Activated CD4-positive, alpha-beta memory T cell treated with anti-CD3 and anti-CD28 coated beads, Interleukin-2, amount 10 ng/mL, durations not matched to agents 7 days and 5 days (primary cell): ENCODE results near the gene LCNL1. TPM values are rescaled to one million over a fixed set of nuclear protein-coding genes. Genes with fewer than 3 reads are reported as not detected.
A peak's percentile ranks its signal among the peaks of the same experiment; 100 is the strongest.

Experiments
- CTCF ChIA-PET: fragments of 350-600 bp; sonication (Branson Sonifier 250); formaldehyde crosslinking; loops from one replicate; lab custom pipeline; 2021; ENCODE audit warnings: antibody characterized with exemption, inconsistent platforms; lab: Charles Lee
- POLR2A ChIA-PET: fragments of 350-600 bp; sonication (Branson Sonifier 250); formaldehyde crosslinking; loops from one replicate; lab custom pipeline; 2021; ENCODE audit warnings: antibody characterized with exemption; lab: Charles Lee
- DNase-seq: peaks from one replicate; pipeline ENCODE4 v3.0.0-alpha.2; 2020
- H3K27ac Mint-ChIP-seq: one replicate; pipeline ENCODE4 v1.8.0; 2021; ENCODE audit warnings: mild to moderate bottlenecking, mixed read lengths
- H3K27me3 Mint-ChIP-seq: one replicate; pipeline ENCODE4 v1.8.0; 2021; ENCODE audit warnings: mixed read lengths
- H3K36me3 Mint-ChIP-seq: one replicate; pipeline ENCODE4 v1.8.0; 2021; ENCODE audit warnings: low read depth, mixed read lengths
- H3K4me1 Mint-ChIP-seq: one replicate; pipeline ENCODE4 v1.8.0; 2021; ENCODE audit warnings: mixed read lengths
- H3K4me3 Mint-ChIP-seq: one replicate; pipeline ENCODE4 v1.8.0; 2021; ENCODE audit warnings: mild to moderate bottlenecking, mixed read lengths
- H3K9me3 Mint-ChIP-seq: one replicate; pipeline ENCODE4 v1.8.0; 2021; ENCODE audit warnings: mixed read lengths
- total RNA-seq, 2 experiments: library from RNA; stranded (reverse); gene quantifications; one replicate each; pipeline ENCODE4 v1.2.3, GENCODE V29; 2021

Gene LCNL1
- total RNA-seq, 2 experiments from 2014 or later, result 0.98 to 1.0 TPM

- Mint-ChIP-seq H3K36me3 (peaks cover 3% of the 10 kb centered on the region), H3K9me3 (no peaks in the 10 kb centered on the region), H3K4me1 (peaks cover 4% of the 10 kb centered on the region), H3K4me3 (no peak overlapping the region), H3K27me3 (peaks cover 30% of the 10 kb centered on the region), H3K27ac (no peak overlapping the region)
- no peak for DNase-seq
- CTCF ChIA-PET, result no interaction called here
- POLR2A ChIA-PET, result no interaction called here
Observed at GRCh38 chr9:136983656-136984314, 992 bp downstream of the LCNL1 start.

- CTCF ChIA-PET, result interaction anchor here (0.7 kb wide), 1 partner anchor 19 kb away, joined by 3 read pairs; no protein-coding TSS in a partner anchor
- peaks cover 3% of the 10 kb centered on the region for H3K36me3 Mint-ChIP-seq
Observed at GRCh38 chr9:136984464-136985026, 1.8 kb downstream of the LCNL1 start.

GRCh38 chr9:136985027-136985602 lies 2.3 kb downstream of the LCNL1 start:
- CTCF ChIA-PET, result interaction anchor here (0.7 kb wide), 1 partner anchor 19 kb away, joined by 3 read pairs; no protein-coding TSS in a partner anchor
- peaks cover 41% of the 10 kb centered on the region for H3K27me3 Mint-ChIP-seq

More at GRCh38 chr9:136984464-136985026, 1.8 kb downstream of the LCNL1 start:
- no peak for DNase-seq
- Mint-ChIP-seq H3K4me1 (peaks cover 4% of the 10 kb centered on the region), H3K27me3 (peaks cover 35% of the 10 kb centered on the region), H3K27ac (no peak overlapping the region), H3K9me3 (no peaks in the 10 kb centered on the region), H3K4me3 (no peak overlapping the region)
- POLR2A ChIA-PET, result interaction anchor here (1.7 kb wide), 1 partner anchor 11 kb away, joined by 5 read pairs; the partner anchor contains the start of gene CLIC3

GRCh38 chr9:136985853-136986252 lies 3.1 kb downstream of the LCNL1 start:
- POLR2A ChIA-PET, result interaction anchor here (1.1 to 1.7 kb wide), 3 partner anchors 10 to 41 kb away, joined by 3 to 5 read pairs (median 3); partner anchors contain the start of gene CLIC3
- Mint-ChIP-seq H3K4me1 (peaks cover 8% of the 10 kb centered on the region), H3K9me3 (no peaks in the 10 kb centered on the region), H3K27ac (no peak overlapping the region), H3K27me3 (peaks cover 46% of the 10 kb centered on the region), H3K36me3 (peaks cover 3% of the 10 kb centered on the region), H3K4me3 (no peak overlapping the region)
- DNase-seq, result no peak
- CTCF ChIA-PET, result no interaction called here

More at GRCh38 chr9:136985027-136985602, 2.3 kb downstream of the LCNL1 start:
- Mint-ChIP-seq H3K9me3 (no peaks in the 10 kb centered on the region), H3K4me3 (no peak overlapping the region), H3K27ac (no peak overlapping the region), H3K36me3 (peaks cover 3% of the 10 kb centered on the region), H3K4me1 (peaks cover 4% of the 10 kb centered on the region)
- POLR2A ChIA-PET, result interaction anchor here (1.7 kb wide), 1 partner anchor 11 kb away, joined by 5 read pairs; the partner anchor contains the start of gene CLIC3
- no peak for DNase-seq

GRCh38 chr9:136988872-136989271 lies 6.1 kb downstream of the LCNL1 start:
- Mint-ChIP-seq H3K36me3 (peaks cover 9% of the 10 kb centered on the region), H3K4me1 (peaks cover 22% of the 10 kb centered on the region), H3K27me3 (peaks cover 41% of the 10 kb centered on the region), H3K27ac (no peak overlapping the region), H3K9me3 (no peaks in the 10 kb centered on the region), H3K4me3 (no peak overlapping the region)
- POLR2A ChIA-PET, result interaction anchor here (0.6 to 1.4 kb wide), 3 partner anchors 11 to 98 kb away, joined by 3 read pairs; partner anchors contain the start of gene MAN1B1
- CTCF ChIA-PET, result interaction anchor here (0.8 to 1.7 kb wide), 3 partner anchors 14 to 79 kb away, joined by 3 to 8 read pairs (median 5); no protein-coding TSS in a partner anchor
- no peak for DNase-seq

- Mint-ChIP-seq H3K4me1 (peaks cover 24% of the 10 kb centered on the region), H3K27ac (peak overlapping the region; percentile 65), H3K9me3 (no peaks in the 10 kb centered on the region), H3K4me3 (peak overlapping the region; percentile 51), H3K27me3 (peaks cover 34% of the 10 kb centered on the region), H3K36me3 (peaks cover 10% of the 10 kb centered on the region)
- POLR2A ChIA-PET, result interaction anchor here (2.3 to 3.7 kb wide), 2 partner anchors 13 to 27 kb away, joined by 7 to 29 read pairs; partner anchors contain the start of gene PTGDS
- CTCF ChIA-PET, result interaction anchor here (0.6 kb wide), 1 partner anchor 112 kb away, joined by 4 read pairs; no protein-coding TSS in a partner anchor
- DNase-seq, result no peak
Observed at GRCh38 chr9:136990242-136990911, 7.6 kb downstream of the LCNL1 start.

GRCh38 chr9:136991993-136992818 lies 9.4 kb downstream of the LCNL1 start, which contains the start of gene PAXX:
Gene PAXX, plus strand, starts transcription at chr9:136992422. Its CDS starts 22 bp downstream, at chr9:136992444.
- Mint-ChIP-seq H3K36me3 (peaks cover 10% of the 10 kb centered on the region), H3K4me3 (peak within 1 kb of the TSS; percentile 78), H3K27me3 (peaks cover 27% of the 10 kb centered on the region), H3K4me1 (peaks cover 36% of the 10 kb centered on the region), H3K27ac (peak within 1 kb of the TSS; percentile 81), H3K9me3 (no peaks in the 10 kb centered on the region)
- ChIA-PET CTCF (interaction anchor here (0.6 to 2.9 kb wide), 15 partner anchors 14 to 290 kb away, joined by 3 to 17 read pairs (median 4); partner anchors contain the start of genes AJM1, NPDC1 and SAPCD2), POLR2A (interaction anchor here (0.6 to 3.7 kb wide), 24 partner anchors 8 to 264 kb away, joined by 3 to 29 read pairs (median 5); partner anchors contain the start of genes FBXW5, MAN1B1, PTGDS and SAPCD2)
- DNase-seq, result peak; percentile 95

- POLR2A ChIA-PET, result interaction anchor here (0.7 to 3.7 kb wide), 20 partner anchors 10 to 265 kb away, joined by 3 to 29 read pairs (median 6); partner anchors contain the start of genes MAN1B1, PTGDS, SAPCD2 and TRAF2
Observed at GRCh38 chr9:136992819-136993369, 10.1 kb downstream of the LCNL1 start.

GRCh38 chr9:136994180-136994887 lies 11.5 kb downstream of the LCNL1 start:
- ChIA-PET CTCF (interaction anchor here (2.9 kb wide), 1 partner anchor 35 kb away, joined by 17 read pairs; no protein-coding TSS in a partner anchor), POLR2A (interaction anchor here (1.1 to 3.7 kb wide), 3 partner anchors 17 to 107 kb away, joined by 4 to 29 read pairs (median 18); partner anchors contain the start of gene PTGDS)
- DNase-seq, result no peak
- Mint-ChIP-seq H3K4me1 (peaks cover 57% of the 10 kb centered on the region), H3K9me3 (no peaks in the 10 kb centered on the region), H3K4me3 (no peak overlapping the region), H3K27me3 (peaks cover 15% of the 10 kb centered on the region), H3K36me3 (peaks cover 13% of the 10 kb centered on the region), H3K27ac (no peak overlapping the region)

More at GRCh38 chr9:136992819-136993369, 10.1 kb downstream of the LCNL1 start:
- Mint-ChIP-seq H3K9me3 (no peaks in the 10 kb centered on the region), H3K27me3 (peaks cover 24% of the 10 kb centered on the region), H3K36me3 (peaks cover 12% of the 10 kb centered on the region), H3K4me1 (peaks cover 43% of the 10 kb centered on the region), H3K27ac (peak overlapping the region; percentile 77), H3K4me3 (peak overlapping the region; percentile 78)
- DNase-seq, result no peak
- CTCF ChIA-PET, result interaction anchor here (0.7 to 2.9 kb wide), 12 partner anchors 17 to 200 kb away, joined by 3 to 17 read pairs (median 5); partner anchors contain the start of genes AJM1, NPDC1 and SAPCD2

GRCh38 chr9:136994888-136995230 lies 12.1 kb downstream of the LCNL1 start:
- peaks cover 13% of the 10 kb centered on the region for H3K36me3 Mint-ChIP-seq
- H3K27me3 Mint-ChIP-seq, result peaks cover 11% of the 10 kb centered on the region
- H3K4me1 Mint-ChIP-seq, result peaks cover 60% of the 10 kb centered on the region
- H3K4me3 Mint-ChIP-seq, result no peak overlapping the region
- no peak overlapping the region for H3K27ac Mint-ChIP-seq
- ChIA-PET POLR2A (interaction anchor here (2.0 to 2.2 kb wide), 2 partner anchors 10 to 93 kb away, joined by 5 to 8 read pairs; no protein-coding TSS in a partner anchor), CTCF (no interaction called here)
- no peaks in the 10 kb centered on the region for H3K9me3 Mint-ChIP-seq
- DNase-seq, result no peak
